Mammary epithelial cell (primary cell): ENCODE data around the gene OR6K6.

ENCODE experiments used
- EZH2 ChIP-seq: IDR thresholded peaks from 2 replicates; pipeline ENCODE4 v1.6.1; 2012; ENCODE audit warnings: low read length, inconsistent platforms, borderline replicate concordance
- TF ChIP-seq, protein P1 (sequence below), 2 donors: IDR thresholded peaks in 1 of 2; conservative IDR thresholded peaks in 1 of 2; 2 replicates each; pipeline ENCODE4 v1.5.1; 2011 to 2012; ENCODE audit warnings: inconsistent platforms in 2 of 2, low read length in 2 of 2, mild to moderate bottlenecking in 2 of 2, control low read depth in 1 of 2, low read depth in 1 of 2; ENCODE audit not compliant: insufficient read depth in 1 of 2; ENCODE audit errors: extremely low read depth in 1 of 2

GRCh38 chr1:158719664-158720063 lies 34.9 kb upstream of the OR6K6 start:
- TF ChIP-seq, protein P1, sequence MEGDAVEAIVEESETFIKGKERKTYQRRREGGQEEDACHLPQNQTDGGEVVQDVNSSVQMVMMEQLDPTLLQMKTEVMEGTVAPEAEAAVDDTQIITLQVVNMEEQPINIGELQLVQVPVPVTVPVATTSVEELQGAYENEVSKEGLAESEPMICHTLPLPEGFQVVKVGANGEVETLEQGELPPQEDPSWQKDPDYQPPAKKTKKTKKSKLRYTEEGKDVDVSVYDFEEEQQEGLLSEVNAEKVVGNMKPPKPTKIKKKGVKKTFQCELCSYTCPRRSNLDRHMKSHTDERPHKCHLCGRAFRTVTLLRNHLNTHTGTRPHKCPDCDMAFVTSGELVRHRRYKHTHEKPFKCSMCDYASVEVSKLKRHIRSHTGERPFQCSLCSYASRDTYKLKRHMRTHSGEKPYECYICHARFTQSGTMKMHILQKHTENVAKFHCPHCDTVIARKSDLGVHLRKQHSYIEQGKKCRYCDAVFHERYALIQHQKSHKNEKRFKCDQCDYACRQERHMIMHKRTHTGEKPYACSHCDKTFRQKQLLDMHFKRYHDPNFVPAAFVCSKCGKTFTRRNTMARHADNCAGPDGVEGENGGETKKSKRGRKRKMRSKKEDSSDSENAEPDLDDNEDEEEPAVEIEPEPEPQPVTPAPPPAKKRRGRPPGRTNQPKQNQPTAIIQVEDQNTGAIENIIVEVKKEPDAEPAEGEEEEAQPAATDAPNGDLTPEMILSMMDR (conservative IDR thresholded peaks at IDR 0.05 in 1 of 2, IDR thresholded peaks at IDR 0.05 in 1 of 2; ENCODE audit: extremely low read depth in 1 of 2, insufficient read depth in 1 of 2, low read depth in 1 of 2, low read length in 2 of 2), result no peak
- TF ChIP-seq EZH2, result no peak
